Cerebellar cortex (tissue), 1 donor: ENCODE results near the gene IZUMO1R.
A peak's percentile ranks its signal among the peaks of the same experiment; 100 is the strongest.
"Not testable (repeated sequence)": the region's sequence is repeated elsewhere in the genome, so short reads cannot be mapped to it uniquely, and the experiment has no call there.

ENCODE experiments used
- DNase-seq: peaks from one replicate; pipeline ENCODE4 v3.0.0-alpha.2; 2015; ENCODE audit warnings: low spot score

IZUMO1R gene

DNA sequence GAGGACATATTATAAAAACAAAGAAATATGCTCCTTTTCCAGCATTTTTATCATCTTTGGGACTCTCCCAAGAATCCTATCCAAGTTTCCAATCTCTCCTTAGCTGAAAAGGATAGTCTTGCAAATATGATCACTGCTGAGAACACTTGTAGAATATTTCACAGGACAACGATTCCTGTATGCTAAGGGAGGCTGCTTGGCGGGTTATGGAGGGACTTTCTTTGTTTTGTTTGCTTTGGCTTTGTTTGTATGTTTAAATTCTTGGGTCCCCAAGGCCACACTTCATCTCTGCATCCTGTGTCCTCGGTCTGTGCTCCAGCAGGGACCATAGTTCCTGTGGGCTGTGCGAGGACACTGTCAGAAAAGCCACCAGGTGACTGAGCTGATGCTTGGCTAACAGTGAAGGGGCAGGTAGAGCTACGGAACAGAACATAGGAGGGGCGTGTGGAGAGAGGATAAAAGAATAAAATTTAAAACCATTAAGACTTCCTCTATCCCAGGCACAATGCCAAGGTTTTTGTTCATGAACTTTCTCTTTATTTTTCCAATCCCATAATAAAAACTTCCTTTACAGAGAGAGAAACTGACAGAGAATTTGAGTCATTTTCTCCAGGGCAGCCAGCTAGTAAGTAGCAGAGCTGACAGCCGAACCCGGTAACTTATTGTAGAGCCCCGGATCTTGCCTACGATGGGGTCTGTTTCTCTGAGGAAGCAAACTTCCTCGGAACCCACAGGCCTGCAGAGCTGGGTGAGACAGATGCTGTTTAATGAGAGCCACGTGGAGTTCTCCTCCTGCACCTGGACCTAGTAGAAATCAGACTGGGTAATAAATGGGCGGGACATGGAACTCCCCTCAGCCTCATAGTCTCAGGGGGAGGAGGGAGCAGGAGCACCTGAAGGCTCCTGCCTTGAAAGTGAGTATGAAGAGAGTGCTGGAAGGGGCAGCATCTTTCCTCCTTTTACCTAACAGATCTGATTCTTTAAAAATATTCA lies at the start of gene IZUMO1R:
Gene IZUMO1R (plus strand): TSS at position 615 of the 993 bp plus-strand sequence. CDS start 1,057 bp downstream, outside the sequence.
- peak; percentile 6 for DNase-seq

DNA sequence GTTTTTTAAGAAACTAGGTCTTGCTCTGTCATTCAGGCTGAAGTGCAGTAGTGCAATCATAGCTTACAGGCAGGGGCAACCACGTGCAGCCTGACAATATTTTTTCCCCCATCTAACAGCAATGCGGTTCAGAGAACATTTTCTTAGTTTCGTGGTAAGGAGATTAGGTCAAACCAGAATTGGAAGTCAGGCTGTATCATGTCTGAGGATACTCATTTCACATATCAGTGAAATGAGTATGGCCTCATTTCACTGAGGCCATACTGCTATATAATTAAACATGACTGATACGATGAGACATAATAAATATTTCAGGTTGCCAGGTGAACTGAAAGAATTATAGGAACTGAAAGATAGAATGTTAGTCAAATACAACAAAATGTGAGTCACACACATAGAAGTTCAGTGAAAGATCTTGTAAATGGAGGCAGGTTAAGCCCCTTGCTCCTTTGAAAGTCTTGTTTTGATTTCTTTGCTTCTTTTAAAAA lies 32.5 kb upstream of the IZUMO1R start:
- no peak for DNase-seq

DNA sequence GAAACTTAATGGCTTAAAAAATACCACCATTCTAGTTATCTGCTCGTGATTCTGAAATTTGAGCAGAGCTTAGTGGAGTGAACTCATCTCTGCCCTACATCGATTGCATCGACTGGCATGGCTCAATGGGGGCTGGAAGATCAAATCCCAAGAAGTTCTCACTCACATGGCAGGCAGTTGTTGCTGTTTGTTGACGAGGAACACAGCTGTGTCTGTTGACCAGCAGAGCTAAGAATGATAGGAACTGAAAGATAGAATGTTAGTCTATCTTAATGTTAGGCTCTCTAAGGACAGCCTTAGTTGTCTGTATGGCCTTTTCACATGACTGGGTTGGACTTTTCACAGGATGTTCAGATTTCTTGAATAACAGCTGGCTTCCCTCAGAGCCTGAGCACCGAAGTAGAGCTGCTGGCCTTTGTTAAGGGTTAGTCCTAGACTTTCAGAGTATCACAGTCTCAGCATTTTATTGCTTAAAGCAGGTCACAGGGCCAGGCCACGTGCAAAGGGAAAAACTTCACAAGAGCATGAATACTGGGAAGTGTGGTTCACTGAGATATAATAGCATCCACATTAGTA lies 31.6 kb upstream of the IZUMO1R start:
- no peak for DNase-seq

DNA sequence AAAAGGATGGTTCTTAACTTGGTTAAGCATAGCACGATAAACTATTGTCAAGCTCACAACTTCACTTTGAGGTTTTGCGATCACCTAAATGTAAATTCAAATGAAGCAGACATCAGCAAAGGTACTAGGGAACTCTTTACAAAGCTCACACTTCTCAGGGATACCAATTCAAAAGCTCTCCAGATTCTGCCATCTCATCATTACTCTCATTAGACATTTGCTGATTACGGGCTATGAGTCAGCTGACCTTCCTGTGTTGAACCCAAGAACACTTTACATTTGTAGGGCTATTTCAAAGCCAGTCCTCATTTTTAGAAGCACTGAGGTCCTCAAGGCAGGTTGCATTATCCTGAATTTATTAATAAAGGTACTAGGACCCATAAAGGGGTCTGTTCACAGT lies 28.4 kb upstream of the IZUMO1R start:
- DNase-seq = no peak

DNA sequence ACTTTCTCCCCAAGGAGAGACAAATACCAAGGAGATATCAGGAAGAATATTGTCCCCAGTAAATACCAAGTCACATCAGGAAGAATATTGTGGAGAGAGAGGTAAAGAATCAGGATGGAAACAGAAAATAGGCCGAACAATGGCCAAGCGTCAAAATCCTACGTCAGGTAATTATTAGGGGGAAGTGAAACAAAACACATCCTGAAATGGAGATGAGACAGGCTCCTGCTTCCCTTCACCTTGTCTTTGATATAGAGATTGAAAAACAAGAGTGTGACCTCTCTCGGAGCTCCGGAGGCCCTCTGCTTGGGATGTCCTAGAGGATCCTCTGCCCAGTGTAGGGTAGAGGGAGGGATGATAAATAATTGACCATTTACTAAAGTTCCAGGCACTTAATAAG lies 27.4 kb upstream of the IZUMO1R start:
- no peak for DNase-seq

DNA sequence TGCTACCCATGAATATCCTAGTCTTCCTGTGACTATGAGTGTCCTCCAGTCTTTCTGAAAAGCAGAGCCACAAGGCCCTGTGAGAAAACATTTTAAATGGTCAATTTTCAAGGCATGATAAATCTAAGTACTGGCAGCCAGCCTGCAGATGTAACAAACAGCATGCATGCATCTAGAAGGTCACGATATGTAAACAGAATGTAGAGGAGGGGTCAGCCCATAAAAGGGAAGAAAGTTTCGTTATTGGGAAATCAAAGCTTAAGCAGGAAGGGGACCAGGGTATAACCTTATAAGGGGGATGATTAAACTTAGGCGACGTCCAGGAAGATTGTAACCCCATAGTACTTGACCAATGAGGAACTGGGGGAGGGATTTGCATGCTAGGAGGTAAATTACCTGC lies 26.2 kb upstream of the IZUMO1R start:
- DNase-seq = not testable (repeated sequence)

DNA sequence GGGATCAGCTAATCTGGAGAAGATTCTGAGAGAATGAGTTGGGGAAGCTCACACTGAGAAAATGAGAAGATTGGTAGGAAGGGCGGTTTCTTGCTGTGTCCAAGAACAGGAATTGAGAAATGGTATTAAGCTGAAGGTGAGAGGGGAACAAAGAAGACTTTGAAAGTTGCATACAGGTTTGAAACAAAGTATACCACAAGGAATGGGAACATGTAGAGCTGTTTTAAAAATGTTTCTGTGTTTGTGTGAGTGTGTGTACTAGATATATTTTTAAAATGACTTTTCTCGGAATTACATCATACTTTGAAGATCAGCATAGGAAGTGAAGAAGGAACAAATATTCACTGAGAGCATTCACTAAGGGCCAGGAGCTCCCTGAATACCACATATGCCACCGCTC lies 24.4 kb upstream of the IZUMO1R start:
- no peak for DNase-seq

DNA sequence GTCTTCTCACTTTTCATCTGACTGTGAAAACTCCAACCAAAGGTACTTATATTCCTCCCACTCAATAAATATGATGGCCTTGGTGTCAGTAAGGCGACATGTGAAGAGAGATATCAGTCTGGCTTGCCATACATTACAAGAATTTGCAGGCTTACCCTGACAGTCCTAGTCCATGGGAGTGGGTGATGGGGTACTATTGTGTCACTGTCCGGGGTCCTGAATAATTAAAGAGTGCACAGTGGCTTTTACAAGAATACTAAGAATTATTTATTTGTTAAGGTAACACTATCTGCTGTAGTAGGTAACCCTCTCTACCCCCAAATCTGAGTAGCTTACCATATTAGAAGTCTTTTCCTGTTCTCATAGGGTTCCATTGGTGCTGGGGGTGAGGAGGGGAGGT lies 23.1 kb upstream of the IZUMO1R start:
- no peak for DNase-seq

DNA sequence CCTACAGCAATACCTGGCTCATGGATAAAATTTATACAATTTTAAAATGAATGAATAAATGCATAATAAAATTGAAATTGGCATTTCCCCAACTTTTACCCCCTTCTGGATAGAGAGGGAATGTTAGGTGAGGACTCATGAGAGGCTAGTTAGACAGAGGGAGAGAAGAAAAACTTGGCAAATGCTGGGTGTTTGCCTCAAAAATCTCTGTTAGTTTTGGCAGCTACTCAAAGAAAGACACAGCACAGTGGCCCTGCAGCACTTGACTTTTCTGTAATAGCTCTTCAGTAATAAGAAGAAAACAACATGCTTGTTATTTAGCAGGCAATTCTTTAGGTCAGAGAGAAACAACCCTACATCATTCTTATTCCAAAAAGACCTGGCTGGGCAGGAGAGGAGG lies 20.7 kb upstream of the IZUMO1R start:
- DNase-seq = peak; percentile 82

DNA sequence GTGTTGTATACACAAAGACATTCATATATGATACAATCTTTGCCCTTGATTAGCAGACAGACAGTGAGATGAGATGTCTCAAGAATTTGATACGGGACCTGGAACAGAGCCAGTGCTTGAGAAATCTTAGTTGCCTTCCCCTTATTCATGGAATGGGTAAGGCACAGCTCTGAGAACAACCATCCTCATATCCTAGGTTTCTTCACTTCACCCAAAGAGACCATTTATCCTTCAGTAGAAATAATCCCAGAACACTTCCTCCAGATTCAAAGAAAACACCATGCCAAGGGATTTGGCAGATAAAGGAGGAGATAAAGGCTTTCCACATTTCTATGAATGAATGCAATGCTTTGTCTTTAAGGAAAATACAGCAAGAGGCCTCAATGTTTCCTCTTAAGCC lies 8.8 kb upstream of the IZUMO1R start:
- DNase-seq = no peak

DNA sequence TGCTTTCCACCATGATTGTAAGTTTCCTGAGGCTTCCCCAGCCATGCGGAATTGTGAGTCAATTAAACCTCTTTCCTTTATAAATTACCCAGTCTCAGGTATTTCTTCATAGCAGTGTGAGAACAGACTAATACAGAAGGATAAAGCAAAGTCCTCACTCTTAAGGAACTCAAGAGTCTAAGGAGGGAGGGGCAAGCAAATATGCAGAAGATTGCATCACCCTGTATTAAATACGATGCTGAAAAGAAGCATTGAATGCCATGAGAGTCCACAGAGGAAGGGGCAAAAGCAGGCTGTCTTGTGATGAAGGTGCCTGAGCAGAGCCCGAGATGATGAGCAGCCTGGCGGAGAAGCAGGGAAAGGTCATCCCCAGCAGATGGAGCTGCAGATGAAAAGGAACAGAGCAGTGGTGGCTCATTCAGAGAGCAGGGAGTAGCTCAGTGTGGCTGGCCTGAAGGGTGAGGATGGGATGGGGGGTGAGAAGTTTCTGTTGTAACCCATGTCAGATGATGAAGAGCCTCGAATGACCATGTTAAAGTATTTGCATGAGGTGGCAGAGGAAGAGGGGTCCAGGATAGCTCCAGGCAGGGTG lies 6.3 kb upstream of the IZUMO1R start:
- DNase-seq = no peak

DNA sequence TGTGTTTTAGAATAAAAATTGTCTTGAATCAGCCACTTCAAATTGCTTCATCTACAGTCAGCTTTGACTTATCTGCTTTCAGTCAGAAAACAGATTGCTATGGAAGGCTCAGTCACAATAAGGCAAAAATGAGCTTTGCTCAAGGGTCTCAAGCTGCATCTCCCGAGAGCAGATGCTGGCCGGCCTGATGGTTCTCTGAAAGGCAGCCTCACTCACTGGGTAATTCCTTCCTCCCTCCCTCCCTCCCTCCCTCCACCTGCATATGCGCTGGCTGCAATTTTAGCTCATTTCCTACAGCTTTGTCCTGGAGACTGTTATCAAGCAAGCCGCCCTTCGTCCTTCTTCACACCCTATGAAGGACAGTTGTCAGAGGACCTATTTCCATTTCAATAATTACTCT lies 1.6 kb upstream of the IZUMO1R start:
- peak; percentile 68 for DNase-seq

DNA sequence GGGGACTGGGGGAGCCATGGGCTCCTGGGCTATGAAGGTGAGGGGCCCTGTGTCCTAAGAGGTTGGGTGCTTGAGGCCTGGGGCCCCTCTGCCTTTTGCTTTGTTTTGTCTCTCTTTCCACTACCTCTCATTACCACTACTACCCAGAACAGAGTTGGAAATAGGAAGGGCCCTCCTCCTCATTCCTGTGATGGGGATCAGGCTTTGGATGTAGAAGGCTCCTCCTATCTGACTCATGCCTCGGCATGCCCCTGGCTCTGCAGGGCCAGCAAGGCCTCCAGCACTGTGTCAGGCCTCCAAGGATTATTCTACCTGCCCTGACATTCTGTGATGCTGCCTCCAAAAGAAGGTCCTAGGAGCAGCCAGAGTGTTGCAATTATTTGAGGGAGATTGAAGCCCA lies 766 bp downstream of the IZUMO1R start:
- DNase-seq = no peak

DNA sequence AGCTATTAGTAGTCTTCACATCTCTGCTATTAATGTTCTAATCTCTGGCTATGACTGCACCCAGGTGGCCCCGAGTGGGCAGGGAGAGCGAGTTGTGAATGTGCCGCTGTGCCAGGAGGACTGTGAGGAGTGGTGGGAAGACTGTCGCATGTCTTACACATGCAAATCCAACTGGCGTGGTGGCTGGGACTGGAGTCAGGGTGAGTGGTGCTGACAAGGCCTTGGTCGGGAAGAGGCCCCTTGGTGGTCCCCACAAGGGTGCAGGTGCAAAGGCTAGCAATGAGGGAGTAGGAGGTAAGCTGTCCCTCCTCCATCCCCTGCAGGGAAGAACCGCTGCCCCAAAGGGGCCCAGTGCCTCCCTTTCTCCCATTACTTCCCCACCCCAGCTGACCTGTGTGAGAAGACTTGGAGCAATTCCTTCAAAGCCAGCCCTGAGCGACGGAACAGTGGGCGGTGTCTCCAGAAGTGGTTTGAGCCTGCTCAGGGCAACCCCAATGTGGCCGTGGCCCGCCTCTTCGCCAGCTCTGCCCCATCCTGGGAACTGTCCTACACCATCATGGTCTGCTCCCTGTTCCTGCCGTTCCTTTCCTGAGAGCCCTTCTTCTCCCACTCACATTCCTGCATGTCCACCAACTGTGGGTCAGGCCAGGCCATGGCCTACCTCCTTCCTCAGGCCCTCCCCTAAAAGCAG lies 2.9 kb downstream of the IZUMO1R start:
- DNase-seq = no peak

DNA sequence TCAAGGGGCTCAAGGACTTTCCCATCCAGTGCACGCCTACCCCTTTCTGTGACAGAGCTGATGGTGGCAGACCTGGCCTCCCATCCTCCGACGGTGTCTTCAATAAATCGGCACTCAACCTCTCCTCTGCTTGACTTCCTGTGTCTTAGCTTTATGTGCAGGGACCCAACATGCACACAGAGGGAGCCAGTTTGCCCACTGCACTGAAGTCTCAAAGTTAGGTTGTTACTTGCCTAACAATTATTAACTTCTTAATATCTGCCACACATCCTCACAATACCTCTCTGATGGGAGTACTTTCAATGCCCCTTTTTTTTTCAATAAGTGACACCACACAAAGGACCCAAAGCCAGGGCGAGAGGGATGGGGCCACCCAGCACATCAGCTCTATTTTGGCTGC lies 3.6 kb downstream of the IZUMO1R start:
- no peak for DNase-seq

DNA sequence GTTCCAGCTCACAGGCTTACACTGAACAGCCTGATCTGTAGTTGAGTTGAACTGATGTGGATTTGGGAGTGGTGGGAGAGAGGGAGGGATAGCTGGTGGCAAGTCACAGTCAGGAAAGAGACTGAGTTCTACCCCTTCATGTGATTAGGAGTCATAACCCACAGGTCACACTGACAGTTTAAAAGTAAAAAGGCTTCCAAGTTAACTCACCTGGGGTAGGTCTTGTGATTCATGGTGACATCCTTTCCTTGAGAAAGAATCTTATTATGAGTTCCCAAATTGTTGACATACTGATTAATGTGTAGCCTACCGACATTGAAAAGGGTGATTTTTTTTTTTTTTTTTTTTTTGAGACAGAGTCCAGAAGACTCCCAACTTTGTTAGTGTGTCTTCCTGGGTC lies 5.4 kb downstream of the IZUMO1R start:
- DNase-seq = no peak

DNA sequence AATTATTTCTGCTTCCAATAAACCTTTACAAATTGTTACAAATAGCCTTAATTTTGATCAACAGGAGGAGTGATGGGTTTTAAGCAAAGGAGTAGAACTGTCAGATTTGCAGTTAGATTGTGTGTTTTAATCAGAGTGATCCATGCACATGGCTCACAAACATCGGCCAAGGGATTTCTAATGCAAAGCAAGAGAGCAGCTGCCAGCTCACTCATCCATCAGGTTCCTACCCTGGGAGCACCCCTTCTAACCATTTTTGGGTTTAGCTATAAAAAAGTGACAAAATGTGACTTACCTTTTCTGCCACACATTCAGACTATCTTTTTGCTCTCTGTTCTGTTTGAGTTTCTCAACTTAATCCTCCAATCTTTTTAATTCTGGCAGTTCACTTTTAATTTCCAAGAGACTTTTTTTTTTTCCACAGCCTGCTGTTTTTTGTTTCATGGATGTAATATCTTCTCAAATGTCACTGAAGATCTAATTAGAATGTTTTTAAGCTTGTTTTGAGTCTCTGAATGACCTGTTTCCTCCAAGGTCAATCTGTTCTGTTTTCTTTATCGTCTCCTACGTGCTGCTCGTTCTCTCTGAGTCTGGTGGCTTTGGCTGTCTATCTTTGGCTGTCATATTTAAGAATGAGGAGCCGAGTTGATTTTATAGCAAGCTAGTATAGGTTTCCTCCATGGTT lies 6.0 kb downstream of the IZUMO1R start:
- DNase-seq = no peak

DNA sequence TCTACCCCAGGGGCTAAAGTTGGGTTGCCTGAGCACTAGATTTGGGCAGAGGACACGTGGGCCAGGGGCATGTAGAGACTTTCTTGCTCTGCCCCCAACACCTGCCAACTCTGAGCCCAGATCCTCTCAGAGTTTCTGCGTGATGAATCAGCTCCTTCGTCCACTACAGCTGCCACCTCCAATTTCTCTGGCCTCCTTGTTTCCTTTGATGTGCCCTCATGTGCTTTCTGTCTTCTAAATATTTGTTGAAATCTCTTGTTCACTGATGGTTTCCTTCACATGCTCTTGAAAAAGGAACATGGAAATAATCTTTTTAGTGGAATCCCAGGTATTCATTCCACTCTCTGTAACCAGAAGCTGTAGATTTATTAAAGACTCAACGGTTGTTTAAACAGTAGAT lies 8.0 kb downstream of the IZUMO1R start:
- DNase-seq = no peak

DNA sequence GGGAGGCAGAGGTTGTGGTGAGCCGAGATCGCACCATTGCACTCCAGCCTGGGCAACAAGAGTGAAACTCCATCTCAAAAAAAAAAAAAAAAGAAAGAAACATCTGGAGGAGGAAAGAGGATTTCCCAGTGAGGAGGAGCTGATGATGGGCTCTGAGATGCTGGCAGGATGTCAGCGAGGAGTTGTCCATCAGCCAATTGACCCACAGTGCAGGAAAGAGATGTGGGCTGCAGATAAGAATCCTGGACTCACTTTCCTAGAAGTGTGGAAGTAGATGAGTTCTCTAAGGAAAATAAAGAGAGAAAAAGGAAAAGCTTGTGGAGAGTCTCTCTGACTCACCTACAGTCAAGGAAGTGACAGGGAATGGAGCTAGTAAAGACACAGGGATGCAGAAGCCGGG lies 9.7 kb downstream of the IZUMO1R start:
- no peak for DNase-seq

DNA sequence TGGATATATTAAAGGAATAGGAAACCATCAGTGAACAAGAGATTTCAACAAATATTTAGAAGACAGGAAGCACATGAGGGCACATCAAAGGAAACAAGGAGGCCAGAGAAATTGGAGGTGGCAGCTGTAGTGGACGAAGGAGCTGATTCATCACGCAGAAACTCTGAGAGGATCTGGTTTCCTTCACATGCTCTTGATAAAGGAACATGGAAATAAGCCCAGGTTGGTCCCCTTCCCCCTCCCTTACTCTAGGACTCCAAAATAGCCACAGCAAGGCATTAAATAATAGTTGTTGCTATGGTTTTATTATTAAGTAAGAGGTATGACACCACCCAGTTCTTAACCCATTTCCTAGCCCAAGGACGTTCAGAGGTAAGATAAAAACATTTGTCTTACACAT lies 11.3 kb downstream of the IZUMO1R start:
- DNase-seq = no peak

DNA sequence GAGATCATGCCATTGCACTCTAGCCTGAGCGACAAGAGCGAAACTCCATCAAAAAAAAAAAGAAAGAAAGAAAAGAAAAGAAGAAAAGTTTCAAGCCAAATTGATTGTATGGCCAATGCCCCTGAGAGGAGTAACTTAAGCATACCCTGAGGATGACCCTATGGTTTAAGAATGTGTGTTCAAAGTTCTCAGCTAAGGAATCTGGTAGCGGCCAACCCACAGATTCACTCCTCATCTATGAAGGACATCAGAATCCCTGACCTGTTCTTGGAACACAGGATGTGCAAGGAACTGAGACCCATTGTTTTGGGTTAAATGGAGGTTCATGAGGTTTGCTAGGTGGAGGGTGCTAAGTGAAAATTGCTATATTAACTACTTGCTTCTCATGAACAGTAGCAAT lies 18.1 kb downstream of the IZUMO1R start:
- DNase-seq = no peak

DNA sequence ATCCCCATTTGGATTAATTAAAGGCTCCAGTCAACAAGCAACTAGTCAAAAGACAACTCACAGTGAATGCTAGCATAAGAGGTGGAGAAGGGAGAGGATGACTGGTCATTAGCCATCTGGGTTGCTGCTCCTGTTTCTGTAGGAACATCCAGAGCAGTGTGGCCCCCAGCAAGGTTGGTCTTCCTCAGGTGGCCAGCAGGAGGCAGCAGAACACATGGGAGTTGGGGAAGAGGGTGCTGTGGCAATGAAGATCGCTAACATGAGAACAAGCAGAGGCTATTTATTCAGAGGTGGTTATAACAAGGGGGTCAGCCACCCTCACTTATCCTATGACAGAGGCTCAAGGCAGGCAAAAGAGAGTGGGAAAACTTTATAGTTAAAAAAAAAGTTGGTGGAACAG lies 21.3 kb downstream of the IZUMO1R start:
- peak; percentile 25 for DNase-seq
